Measurements from ENCODE around the gene LCE3B. TPM values are rescaled to one million over a fixed set of nuclear protein-coding genes. Genes with fewer than 3 reads are reported as not detected.

Gene LCE3B
- total RNA-seq, 4 donors from 2014 or later = not detected

GRCh38 chr1:152645146-152645545, 31.5 kb downstream of the LCE3B start:
- no peak for TF ChIP-seq POLR2A (IDR thresholded peaks at IDR 0.05)
- TF ChIP-seq CTCF (IDR thresholded peaks at IDR 0.05 in 4 of 5, conservative IDR thresholded peaks at IDR 0.05 in 1 of 5) = no peak
- H3K27ac ChIP-seq = no peak overlapping the region
- H3K36me3 ChIP-seq = no peaks in the 10 kb centered on the region
- no peak overlapping the region for H3K4me3 ChIP-seq
- intact Hi-C loops (cut with DNase I; ENCODE audit: low total_unique reads) = no loop called here
- DNase-seq (no peak), ATAC-seq (no peak)
- in situ Hi-C loops (cut with MboI; ENCODE audit: low sequenced_read_pairs in 4 of 4) = no loop called here
- H3K9me3 ChIP-seq = no peaks in the 10 kb centered on the region
- H3K27me3 ChIP-seq = no peaks in the 10 kb centered on the region
- no peaks in the 10 kb centered on the region for H3K4me1 ChIP-seq

- Histone ChIP-seq H3K4me1 (no peaks in the 10 kb centered on the region), H3K27me3 (no peaks in the 10 kb centered on the region), H3K27ac (no peak overlapping the region), H3K36me3 (no peaks in the 10 kb centered on the region), H3K4me3 (no peak overlapping the region), H3K9me3 (no peaks in the 10 kb centered on the region)
- intact Hi-C loops (cut with DNase I; ENCODE audit: low total_unique reads) = no loop called here
- TF ChIP-seq CTCF (IDR thresholded peaks at IDR 0.05 in 4 of 5, conservative IDR thresholded peaks at IDR 0.05 in 1 of 5) (no peak), POLR2A (IDR thresholded peaks at IDR 0.05) (no peak)
- in situ Hi-C loops (cut with MboI; ENCODE audit: low sequenced_read_pairs in 4 of 4) = no loop called here
- no peak for DNase-seq
- no peak for ATAC-seq
Measured at GRCh38 chr1:152646656-152647055, 33.0 kb downstream of the LCE3B start.

- H3K4me3 ChIP-seq = no peak overlapping the region
- H3K9me3 ChIP-seq = no peaks in the 10 kb centered on the region
- H3K27ac ChIP-seq = no peak overlapping the region
- intact Hi-C loops (cut with DNase I; ENCODE audit: low total_unique reads) = no loop called here
- DNase-seq (no peak), ATAC-seq (no peak)
- TF ChIP-seq POLR2A (IDR thresholded peaks at IDR 0.05) = no peak
- peak in 1 of 5 experiments; percentile 11 for TF ChIP-seq CTCF (IDR thresholded peaks at IDR 0.05 in 4 of 5, conservative IDR thresholded peaks at IDR 0.05 in 1 of 5)
- in situ Hi-C loops (cut with MboI; ENCODE audit: low sequenced_read_pairs in 4 of 4) = no loop called here
- no peaks in the 10 kb centered on the region for H3K27me3 ChIP-seq
- H3K4me1 ChIP-seq = no peaks in the 10 kb centered on the region
- no peaks in the 10 kb centered on the region for H3K36me3 ChIP-seq
Measured at GRCh38 chr1:152654110-152654509, 40.5 kb downstream of the LCE3B start.

GRCh38 chr1:152656459-152656858, 42.8 kb downstream of the LCE3B start:
- no peak for TF ChIP-seq POLR2A (IDR thresholded peaks at IDR 0.05)
- no peak for TF ChIP-seq CTCF (IDR thresholded peaks at IDR 0.05 in 4 of 5, conservative IDR thresholded peaks at IDR 0.05 in 1 of 5)
- Histone ChIP-seq H3K4me1 (no peaks in the 10 kb centered on the region), H3K27ac (no peak overlapping the region), H3K9me3 (no peaks in the 10 kb centered on the region), H3K27me3 (no peaks in the 10 kb centered on the region), H3K4me3 (no peak overlapping the region), H3K36me3 (no peaks in the 10 kb centered on the region)
- ATAC-seq (no peak), DNase-seq (no peak)
- intact Hi-C loops (cut with DNase I; ENCODE audit: low total_unique reads) = no loop called here
- in situ Hi-C loops (cut with MboI; ENCODE audit: low sequenced_read_pairs in 4 of 4) = no loop called here

GRCh38 chr1:152657677-152658076, 44.1 kb downstream of the LCE3B start:
- TF ChIP-seq POLR2A (IDR thresholded peaks at IDR 0.05) (no peak), CTCF (IDR thresholded peaks at IDR 0.05 in 4 of 5, conservative IDR thresholded peaks at IDR 0.05 in 1 of 5) (no peak)
- intact Hi-C loops (cut with DNase I; ENCODE audit: low total_unique reads) = no loop called here

More at GRCh38 chr1:152657677-152658076, 44.1 kb downstream of the LCE3B start:
- H3K4me1 ChIP-seq = no peaks in the 10 kb centered on the region
- H3K27ac ChIP-seq = no peak overlapping the region
- in situ Hi-C loops (cut with MboI; ENCODE audit: low sequenced_read_pairs in 4 of 4) = no loop called here
- no peaks in the 10 kb centered on the region for H3K36me3 ChIP-seq
- ATAC-seq = no peak
- no peaks in the 10 kb centered on the region for H3K9me3 ChIP-seq
- no peak for DNase-seq
- H3K4me3 ChIP-seq = no peak overlapping the region
- no peaks in the 10 kb centered on the region for H3K27me3 ChIP-seq
